Measurements from ENCODE around the gene NDUFS2. TPM values are rescaled to one million over a fixed set of nuclear protein-coding genes. Genes with fewer than 3 reads are reported as not detected.

Gene NDUFS2
- total RNA-seq, 4 donors from 2014 or later = 82.6 to 209 (median 144) TPM

- no peak for TF ChIP-seq POLR2A (IDR thresholded peaks at IDR 0.05)
- TF ChIP-seq EP300 (IDR thresholded peaks at IDR 0.05; ENCODE audit: low read depth) = no peak
- TF ChIP-seq, protein P1, sequence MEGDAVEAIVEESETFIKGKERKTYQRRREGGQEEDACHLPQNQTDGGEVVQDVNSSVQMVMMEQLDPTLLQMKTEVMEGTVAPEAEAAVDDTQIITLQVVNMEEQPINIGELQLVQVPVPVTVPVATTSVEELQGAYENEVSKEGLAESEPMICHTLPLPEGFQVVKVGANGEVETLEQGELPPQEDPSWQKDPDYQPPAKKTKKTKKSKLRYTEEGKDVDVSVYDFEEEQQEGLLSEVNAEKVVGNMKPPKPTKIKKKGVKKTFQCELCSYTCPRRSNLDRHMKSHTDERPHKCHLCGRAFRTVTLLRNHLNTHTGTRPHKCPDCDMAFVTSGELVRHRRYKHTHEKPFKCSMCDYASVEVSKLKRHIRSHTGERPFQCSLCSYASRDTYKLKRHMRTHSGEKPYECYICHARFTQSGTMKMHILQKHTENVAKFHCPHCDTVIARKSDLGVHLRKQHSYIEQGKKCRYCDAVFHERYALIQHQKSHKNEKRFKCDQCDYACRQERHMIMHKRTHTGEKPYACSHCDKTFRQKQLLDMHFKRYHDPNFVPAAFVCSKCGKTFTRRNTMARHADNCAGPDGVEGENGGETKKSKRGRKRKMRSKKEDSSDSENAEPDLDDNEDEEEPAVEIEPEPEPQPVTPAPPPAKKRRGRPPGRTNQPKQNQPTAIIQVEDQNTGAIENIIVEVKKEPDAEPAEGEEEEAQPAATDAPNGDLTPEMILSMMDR (IDR thresholded peaks at IDR 0.05) = no peak
- TF ChIP-seq POLR2AphosphoS5 (IDR thresholded peaks at IDR 0.05) = no peak
- H3K36me3 ChIP-seq = peaks cover 0 to 38% (median 13%) of the 10 kb centered on the region in 4 donors
- peak overlapping the region; percentile 2 to 46 (median 10) for H3K27ac ChIP-seq
- 83% methylated on average over 1 of the region's 1 CpG; no CpG with 5 or more reads in 1 of the 2 donors for WGBS, 2 donors (ENCODE audit: low coverage in 1 of 2)
- intact Hi-C loops (cut with DNase I; ENCODE audit: low total_unique reads) = no loop called here
- H3K9me3 ChIP-seq = no peaks in the 10 kb centered on the region
- in situ Hi-C loops (cut with MboI; ENCODE audit: low pct_ligation_motif_present in 1 of 4, low pct_unique_long_range_greater_than_20kb in 1 of 4, low sequenced_read_pairs in 3 of 4) = no loop called here
- peaks cover 0 to 29% (median 15%) of the 10 kb centered on the region in 4 donors for H3K4me1 ChIP-seq
- no peak overlapping the region for H3K4me3 ChIP-seq
- DNase-seq = no peak
- H3K27me3 ChIP-seq = no peaks in the 10 kb centered on the region
Measured at GRCh38 chr1:161172349-161172748, 29.8 kb upstream of the NDUFS2 start.

GRCh38 chr1:161172776-161173376 is 29.3 kb upstream of the NDUFS2 start:
- Histone ChIP-seq H3K36me3 (peaks cover 0 to 38% (median 13%) of the 10 kb centered on the region in 4 donors), H3K9me3 (no peaks in the 10 kb centered on the region), H3K4me1 (peaks cover 0 to 27% (median 17%) of the 10 kb centered on the region in 4 donors), H3K27ac (peak overlapping the region; percentile 2 to 46 (median 28)), H3K4me3 (no peak overlapping the region), H3K27me3 (no peaks in the 10 kb centered on the region)
- intact Hi-C loops (cut with DNase I; ENCODE audit: low total_unique reads) (no loop called here), in situ Hi-C loops (cut with MboI; ENCODE audit: low pct_ligation_motif_present in 1 of 4, low pct_unique_long_range_greater_than_20kb in 1 of 4, low sequenced_read_pairs in 3 of 4) (no loop called here)
- WGBS, 2 donors (ENCODE audit: low coverage in 1 of 2) = 57 to 70% methylated on average over 3 to 4 of the region's 4 CpGs
- TF ChIP-seq POLR2AphosphoS5 (IDR thresholded peaks at IDR 0.05) (peak in 1 of 3 donors; percentile 36), EP300 (IDR thresholded peaks at IDR 0.05; ENCODE audit: low read depth) (no peak)
- DNase-seq = no peak

- WGBS, 2 donors (ENCODE audit: low coverage in 1 of 2) = 90% methylated on average over 11 of the region's 11 CpGs; no CpG with 5 or more reads in 1 of the 2 donors
- no peak overlapping the region for H3K4me3 ChIP-seq
- DNase-seq = no peak
- in situ Hi-C loops (cut with MboI; ENCODE audit: low pct_ligation_motif_present in 1 of 4, low pct_unique_long_range_greater_than_20kb in 1 of 4, low sequenced_read_pairs in 3 of 4) = no loop called here
- peaks cover 0 to 38% (median 13%) of the 10 kb centered on the region in 4 donors for H3K36me3 ChIP-seq
- no peaks in the 10 kb centered on the region for H3K27me3 ChIP-seq
- TF ChIP-seq POLR2A (IDR thresholded peaks at IDR 0.05) (no peak), POLR2AphosphoS5 (IDR thresholded peaks at IDR 0.05) (no peak), EP300 (IDR thresholded peaks at IDR 0.05; ENCODE audit: low read depth) (no peak)
- TF ChIP-seq, protein P1 (IDR thresholded peaks at IDR 0.05) = no peak
- intact Hi-C loops (cut with DNase I; ENCODE audit: low total_unique reads) = no loop called here
- no peaks in the 10 kb centered on the region for H3K9me3 ChIP-seq
- H3K4me1 ChIP-seq = peaks cover 0 to 33% (median 18%) of the 10 kb centered on the region in 4 donors
- H3K27ac ChIP-seq = peak overlapping the region in 3 of 4 donors; percentile 28 to 46 (median 29)
Measured at GRCh38 chr1:161173711-161174110, 28.5 kb upstream of the NDUFS2 start.

GRCh38 chr1:161174911-161175310 is 27.3 kb upstream of the NDUFS2 start:
- Histone ChIP-seq H3K27ac (no peak overlapping the region), H3K36me3 (peaks cover 0 to 38% (median 13%) of the 10 kb centered on the region in 4 donors), H3K27me3 (no peaks in the 10 kb centered on the region), H3K4me3 (no peak overlapping the region), H3K9me3 (no peaks in the 10 kb centered on the region), H3K4me1 (peaks cover 0 to 33% (median 18%) of the 10 kb centered on the region in 4 donors)
- DNase-seq = no peak
- WGBS, 2 donors (ENCODE audit: low coverage in 1 of 2) = 93% methylated on average over 11 of the region's 11 CpGs; no CpG with 5 or more reads in 1 of the 2 donors
- in situ Hi-C loops (cut with MboI; ENCODE audit: low pct_ligation_motif_present in 1 of 4, low pct_unique_long_range_greater_than_20kb in 1 of 4, low sequenced_read_pairs in 3 of 4) = no loop called here
- TF ChIP-seq POLR2AphosphoS5 (IDR thresholded peaks at IDR 0.05) (no peak), EP300 (IDR thresholded peaks at IDR 0.05; ENCODE audit: low read depth) (no peak), POLR2A (IDR thresholded peaks at IDR 0.05) (no peak)
- TF ChIP-seq, protein P1 (IDR thresholded peaks at IDR 0.05) = no peak
- intact Hi-C loops (cut with DNase I; ENCODE audit: low total_unique reads) = no loop called here
